ENCODE measurements around the gene RGCC. TPM values are rescaled to one million over a fixed set of nuclear protein-coding genes. Genes with fewer than 3 reads are reported as not detected.

The RGCC gene
- total and polyA plus RNA-seq, 9 of the 15 experiments (the other 6 are each of a cell fraction or from before 2014, with no cell fraction given) = 0.51 to 10.4 (median 5.8) TPM

- TF ChIP-seq ZNF407 (IDR thresholded peaks at IDR 0.05; ENCODE audit: low read depth) (no peak), DMBX1 (CRISPR knock-in tag; IDR thresholded peaks at IDR 0.05; ENCODE audit: borderline replicate concordance) (no peak), HMG20A (CRISPR knock-in tag; conservative IDR thresholded peaks at IDR 0.05) (no peak), ARID3A (IDR thresholded peaks at IDR 0.05; ENCODE audit: borderline replicate concordance, low read depth, low read length) (no peak), CBFA2T2 (conservative IDR thresholded peaks at IDR 0.05) (no peak), ERF (CRISPR knock-in tag; IDR thresholded peaks at IDR 0.05) (no peak), CSDE1 (IDR thresholded peaks at IDR 0.05) (no peak), SMARCC2 (IDR thresholded peaks at IDR 0.05; ENCODE audit: low read depth) (no peak), CREB3 (tag; conservative IDR thresholded peaks at IDR 0.05; ENCODE audit: low read depth) (no peak), FOXK2 (conservative IDR thresholded peaks at IDR 0.05 in 1 of 2, IDR thresholded peaks at IDR 0.05 in 1 of 2; ENCODE audit: low read depth in 2 of 2) (no peak), PREB (CRISPR knock-in tag; IDR thresholded peaks at IDR 0.05) (no peak), E2F6 (IDR thresholded peaks at IDR 0.05; ENCODE audit: borderline replicate concordance in 1 of 2, extremely low read depth in 1 of 2, insufficient read depth in 1 of 2, insufficient read length in 1 of 2, low read depth in 1 of 2, low read length in 1 of 2, poor library complexity in 1 of 2, severe bottlenecking in 1 of 2) (no peak), ZNF511 (CRISPR knock-in tag; IDR thresholded peaks at IDR 0.05) (no peak)
These were observed 46.0 kb downstream of the RGCC start (continued) for GRCh38 chr13:41503356-41503755.

Measured in K562 (cell line).